WTC11 (cell line): ENCODE data around the gene FBXW9.

Source experiments
- JUN ChIP-seq: sonication (generic); formaldehyde crosslinking; IDR thresholded peaks from 2 replicates; pipeline ENCODE4 v1.8.0; 2023; ENCODE audit warnings: mild to moderate bottlenecking, missing genetic modification reagents
- ZNF121 ChIP-seq: sonication (generic); formaldehyde crosslinking; IDR thresholded peaks from 2 replicates; pipeline ENCODE4 v1.8.0; 2023; ENCODE audit warnings: missing genetic modification reagents
- TF ChIP-seq, protein P1 (sequence below): fragments of 200-600 bp; IDR thresholded peaks from 2 replicates; pipeline ENCODE4 v1.8.0; 2022; ENCODE audit warnings: antibody characterized with exemption

DNA sequence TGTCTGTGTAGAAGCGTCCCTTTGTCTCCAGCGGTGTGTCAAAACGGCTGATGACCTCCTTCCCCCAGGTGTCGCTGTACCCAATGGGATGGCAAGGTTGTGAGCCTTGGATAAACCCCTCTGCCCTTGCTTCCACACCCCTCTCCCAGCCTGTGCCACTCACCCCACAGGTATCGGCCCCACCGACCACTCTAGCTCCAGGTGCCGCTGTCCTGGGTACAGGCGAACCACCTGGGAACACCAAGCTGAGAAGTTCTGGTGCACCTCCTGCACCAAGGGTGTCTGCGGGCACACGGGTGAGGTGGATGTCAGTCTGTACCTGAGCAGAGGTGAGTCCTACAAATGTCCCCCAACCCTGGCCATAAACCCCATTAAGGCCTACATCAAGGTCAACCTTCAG lies 46.5 kb downstream of the FBXW9 start:
- TF ChIP-seq, protein P1, sequence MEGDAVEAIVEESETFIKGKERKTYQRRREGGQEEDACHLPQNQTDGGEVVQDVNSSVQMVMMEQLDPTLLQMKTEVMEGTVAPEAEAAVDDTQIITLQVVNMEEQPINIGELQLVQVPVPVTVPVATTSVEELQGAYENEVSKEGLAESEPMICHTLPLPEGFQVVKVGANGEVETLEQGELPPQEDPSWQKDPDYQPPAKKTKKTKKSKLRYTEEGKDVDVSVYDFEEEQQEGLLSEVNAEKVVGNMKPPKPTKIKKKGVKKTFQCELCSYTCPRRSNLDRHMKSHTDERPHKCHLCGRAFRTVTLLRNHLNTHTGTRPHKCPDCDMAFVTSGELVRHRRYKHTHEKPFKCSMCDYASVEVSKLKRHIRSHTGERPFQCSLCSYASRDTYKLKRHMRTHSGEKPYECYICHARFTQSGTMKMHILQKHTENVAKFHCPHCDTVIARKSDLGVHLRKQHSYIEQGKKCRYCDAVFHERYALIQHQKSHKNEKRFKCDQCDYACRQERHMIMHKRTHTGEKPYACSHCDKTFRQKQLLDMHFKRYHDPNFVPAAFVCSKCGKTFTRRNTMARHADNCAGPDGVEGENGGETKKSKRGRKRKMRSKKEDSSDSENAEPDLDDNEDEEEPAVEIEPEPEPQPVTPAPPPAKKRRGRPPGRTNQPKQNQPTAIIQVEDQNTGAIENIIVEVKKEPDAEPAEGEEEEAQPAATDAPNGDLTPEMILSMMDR = no peak
- TF ChIP-seq JUN (CRISPR knock-in tag) (no peak), ZNF121 (no peak)
